ENCODE results near the gene BOLL.
"Not testable (repeated sequence)": the region's sequence is repeated elsewhere in the genome, so short reads cannot be mapped to it uniquely, and the experiment has no call there.

BOLL gene

DNA sequence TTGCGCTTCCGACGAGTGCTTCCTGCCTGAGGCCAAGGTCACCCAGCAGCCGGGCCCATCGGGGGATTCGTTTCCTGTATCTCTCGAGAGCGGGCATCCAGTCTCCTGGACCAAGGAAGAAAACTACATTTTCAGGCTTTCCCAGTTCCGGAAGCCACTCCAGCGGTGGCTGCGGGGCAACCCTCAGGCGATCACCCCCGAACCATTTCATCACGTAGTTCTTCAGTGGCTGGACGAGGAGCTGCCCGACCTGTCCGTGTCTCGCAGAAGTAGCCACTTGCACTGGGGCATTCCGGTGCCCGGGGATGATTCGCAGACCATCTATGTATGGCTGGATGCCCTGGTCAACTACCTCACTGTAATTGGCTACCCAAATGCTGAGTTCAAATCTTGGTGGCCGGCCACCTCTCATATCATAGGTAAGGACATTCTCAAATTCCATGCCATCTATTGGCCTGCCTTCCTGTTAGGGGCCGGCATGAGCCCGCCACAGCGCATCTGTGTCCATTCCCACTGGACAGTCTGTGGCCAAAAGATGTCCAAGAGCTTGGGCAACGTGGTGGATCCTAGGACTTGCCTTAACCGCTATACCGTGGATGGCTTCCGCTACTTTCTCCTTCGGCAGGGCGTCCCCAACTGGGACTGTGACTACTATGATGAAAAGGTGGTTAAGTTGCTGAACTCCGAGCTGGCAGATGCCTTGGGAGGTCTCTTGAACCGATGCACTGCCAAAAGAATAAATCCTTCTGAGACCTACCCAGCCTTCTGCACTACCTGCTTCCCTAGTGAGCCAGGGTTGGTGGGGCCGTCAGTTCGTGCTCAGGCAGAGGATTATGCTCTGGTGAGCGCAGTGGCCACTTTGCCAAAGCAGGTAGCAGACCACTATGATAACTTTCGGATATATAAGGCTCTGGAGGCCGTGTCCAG is 78.9 kb downstream of the BOLL start:
- peak; percentile 5 for DNase-seq

DNA sequence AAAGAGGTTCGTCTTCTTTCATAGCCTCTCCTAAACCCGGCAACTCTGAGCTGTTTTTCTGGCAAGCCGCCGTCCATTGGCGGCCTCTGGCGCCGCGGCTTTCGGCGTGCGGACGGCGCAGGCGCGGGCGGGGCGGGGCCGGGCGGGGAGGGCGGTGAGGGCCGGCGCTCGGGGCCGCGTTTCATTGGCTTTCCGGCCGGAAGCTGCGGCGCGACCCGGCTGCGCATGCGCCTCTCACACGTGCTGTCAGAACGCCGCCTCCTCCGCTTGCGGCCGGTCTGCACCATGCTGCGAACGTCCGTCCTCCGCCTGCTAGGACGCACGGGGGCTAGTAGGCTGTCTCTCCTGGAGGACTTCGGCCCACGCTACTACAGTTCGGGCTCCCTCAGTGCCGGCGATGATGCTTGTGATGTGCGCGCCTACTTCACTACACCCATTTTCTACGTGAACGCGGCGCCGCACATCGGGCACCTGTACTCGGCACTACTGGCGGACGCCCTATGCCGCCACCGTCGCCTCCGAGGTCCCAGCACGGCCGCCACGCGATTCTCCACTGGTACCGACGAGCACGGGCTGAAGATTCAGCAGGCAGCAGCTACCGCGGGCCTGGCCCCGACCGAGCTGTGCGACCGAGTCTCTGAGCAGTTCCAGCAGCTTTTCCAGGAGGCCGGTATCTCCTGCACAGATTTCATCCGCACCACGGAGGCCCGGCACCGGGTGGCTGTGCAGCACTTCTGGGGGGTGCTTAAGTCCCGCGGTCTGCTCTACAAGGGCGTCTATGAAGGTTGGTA is 79.8 kb downstream of the BOLL start, which contains the start of gene MARS2:
MARS2 (plus strand) TSS at position 249 of the 791 bp plus-strand sequence; CDS start at position 286, 37 bp downstream.
- DNase-seq, result peak; percentile 91

- no peak for DNase-seq
Observed at GRCh38 chr2:197704434-197705120, 80.5 kb downstream of the BOLL start.

GRCh38 chr2:197700960-197701359 is 84.2 kb downstream of the BOLL start:
- peak; percentile 27 for DNase-seq

- not testable (repeated sequence) for DNase-seq
Observed at GRCh38 chr2:197699724-197700123, 85.4 kb downstream of the BOLL start.

DNA sequence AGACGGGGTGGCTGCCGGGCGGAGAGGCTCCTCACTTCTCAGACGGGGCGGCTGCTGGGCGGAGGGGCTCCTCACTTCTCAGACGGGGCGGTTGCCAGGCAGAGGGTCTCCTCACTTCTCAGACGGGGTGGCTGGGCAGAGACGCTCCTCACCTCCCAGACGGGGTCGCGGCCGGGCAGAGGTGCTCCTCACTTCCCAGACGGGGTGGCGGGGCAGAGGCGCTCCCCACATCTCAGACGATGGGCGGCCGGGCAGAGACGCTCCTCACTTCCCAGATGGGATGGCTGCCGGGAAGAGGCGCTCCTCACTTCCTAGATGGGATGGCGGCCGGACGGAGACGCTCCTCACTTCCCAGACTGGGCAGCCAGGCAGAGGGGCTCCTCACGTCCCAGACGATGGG is 88.5 kb downstream of the BOLL start:
- DNase-seq, result not testable (repeated sequence)

DNA sequence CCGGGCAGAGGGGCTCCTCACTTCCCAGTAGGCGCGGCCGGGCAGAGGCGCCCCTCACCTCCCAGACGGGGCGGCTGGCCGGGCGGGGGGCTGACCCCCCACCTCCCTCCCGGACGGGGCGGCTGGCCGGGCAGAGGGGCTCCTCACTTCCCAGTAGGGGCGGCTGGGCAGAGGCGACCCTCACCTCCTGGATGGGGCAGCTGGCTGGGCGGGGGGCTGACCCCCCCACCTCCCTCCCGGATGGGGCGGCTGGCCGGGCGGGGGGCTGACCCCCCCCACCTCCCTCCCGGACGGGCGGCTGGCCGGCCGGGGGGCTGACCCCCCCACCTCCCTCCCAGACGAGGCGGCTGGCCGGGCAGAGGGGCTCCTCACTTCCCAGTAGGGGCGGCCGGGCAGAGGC is 89.1 kb downstream of the BOLL start:
- DNase-seq, result not testable (repeated sequence)

DNA sequence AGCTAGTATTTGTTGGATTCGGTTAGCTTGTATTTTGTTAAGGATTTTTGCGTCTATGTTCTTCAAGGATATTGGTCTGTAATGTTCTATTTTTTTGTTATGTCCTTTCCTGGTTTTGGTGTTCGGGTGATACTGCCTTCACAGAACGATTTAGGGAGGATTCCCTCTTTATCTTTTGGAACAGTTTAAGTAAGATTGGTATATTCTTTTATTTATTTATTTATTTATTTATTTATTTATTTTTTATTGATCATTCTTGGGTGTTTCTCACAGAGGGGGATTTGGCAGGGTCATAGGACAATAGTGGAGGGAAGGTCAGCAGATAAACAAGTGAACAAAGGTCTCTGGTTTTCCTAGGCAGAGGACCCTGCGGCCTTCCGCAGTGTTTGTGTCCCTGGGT is 89.9 kb downstream of the BOLL start:
- DNase-seq, result not testable (repeated sequence)

- no peak for DNase-seq
Observed at GRCh38 chr2:197677483-197677882, 107.6 kb downstream of the BOLL start.

DNA sequence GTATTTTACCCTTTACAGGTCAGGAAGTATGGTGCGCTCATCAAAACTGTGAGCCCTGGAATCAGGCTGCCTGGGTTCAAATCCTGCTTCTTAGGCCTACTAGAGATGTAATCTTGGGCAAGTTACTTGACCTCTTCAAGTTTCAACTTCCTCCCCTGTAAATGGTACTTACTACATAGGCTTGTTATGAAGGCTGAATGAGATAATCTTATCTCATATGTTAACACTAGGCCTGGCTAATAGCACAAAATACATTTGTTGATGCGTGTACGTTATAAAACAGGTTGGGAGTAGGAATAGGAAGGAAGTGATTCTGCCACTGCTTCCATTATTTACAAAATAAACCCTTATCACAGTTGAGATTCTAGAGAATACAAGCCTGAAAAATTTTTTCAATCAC is 108.1 kb downstream of the BOLL start:
- no peak for DNase-seq

Data from stimulated activated CD4-positive, alpha-beta T cell treated with anti-CD3 and anti-CD28 coated beads, Interleukin-1b, Interleukin-23, amount 100 ng/mL, for 48 hours (primary cell).